Neutrophil (primary cell): ENCODE measurements around the gene ERCC8.
"Not testable (repeated sequence)": the region's sequence is repeated elsewhere in the genome, so short reads cannot be mapped to it uniquely, and the experiment has no call there.

Experiments
- H3K27ac ChIP-seq: fragments of 200-600 bp; sonication (generic); 2 replicates; pipeline ENCODE4 v1.5.1; 2016; ENCODE audit warnings: mild to moderate bottlenecking, moderate library complexity
- H3K27me3 ChIP-seq: fragments of 200-600 bp; sonication (generic); 2 replicates; pipeline ENCODE4 v1.6.0; 2016; ENCODE audit warnings: mild to moderate bottlenecking
- H3K36me3 ChIP-seq: fragments of 200-600 bp; sonication (generic); 2 replicates; pipeline ENCODE4 v1.5.1; 2017
- H3K4me1 ChIP-seq, 2 experiments: fragments of 200-600 bp in 1 of 2; sonication (generic) in 1 of 2; 1 replicate in 1 of 2; 2 replicates in 1 of 2; pipeline versions ENCODE4 v1.5.1 to v1.6.1; 2013 to 2016; ENCODE audit warnings: low read depth in 1 of 2, low read length in 1 of 2, mild to moderate bottlenecking in 1 of 2, moderate library complexity in 1 of 2; ENCODE audit not compliant: control insufficient read depth in 1 of 2, insufficient read depth in 1 of 2
- H3K4me3 ChIP-seq, 2 experiments: fragments of 200-600 bp in 1 of 2; sonication (generic) in 1 of 2; 1 replicate in 1 of 2; 2 replicates in 1 of 2; pipeline ENCODE4 v1.5.1; 2013 to 2016; ENCODE audit warnings: low read depth in 1 of 2, low read length in 1 of 2, mild to moderate bottlenecking in 1 of 2, moderate library complexity in 1 of 2
- H3K9me3 ChIP-seq: fragments of 200-600 bp; sonication (generic); 2 replicates; pipeline ENCODE4 v1.5.1; 2016
- TF ChIP-seq, protein P1 (sequence below): fragments of 200-600 bp; sonication (generic); IDR thresholded peaks from 2 replicates; pipeline ENCODE4 v1.5.1; 2016; ENCODE audit warnings: antibody characterized with exemption

ERCC8 gene

DNA sequence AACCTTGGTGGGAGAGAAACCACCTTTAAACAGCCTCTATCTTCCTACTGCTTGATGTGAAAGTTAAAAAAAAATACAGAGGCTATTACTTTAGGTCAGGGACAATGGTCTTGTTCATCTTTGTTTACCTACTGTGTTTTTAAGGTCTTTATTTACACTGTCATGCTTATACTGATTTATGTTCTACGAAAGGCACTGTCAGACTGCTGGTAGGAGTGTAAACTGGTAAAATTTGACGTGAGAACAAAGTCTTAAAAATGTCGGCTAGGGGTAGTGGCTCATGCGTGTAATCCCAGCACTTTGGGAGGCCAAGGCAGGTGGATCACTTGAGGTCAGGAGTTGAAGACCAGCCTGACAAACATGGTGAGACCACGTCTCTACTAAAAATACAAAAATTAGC lies 58.7 kb downstream of the ERCC8 start:
- H3K27ac ChIP-seq, result no peak overlapping the region
- H3K27me3 ChIP-seq, result no peaks in the 10 kb centered on the region
- no peaks in the 10 kb centered on the region for H3K9me3 ChIP-seq
- no peak overlapping the region for H3K4me3 ChIP-seq
- H3K4me1 ChIP-seq, result no peaks in the 10 kb centered on the region
- H3K36me3 ChIP-seq, result no peaks in the 10 kb centered on the region
- TF ChIP-seq, protein P1, sequence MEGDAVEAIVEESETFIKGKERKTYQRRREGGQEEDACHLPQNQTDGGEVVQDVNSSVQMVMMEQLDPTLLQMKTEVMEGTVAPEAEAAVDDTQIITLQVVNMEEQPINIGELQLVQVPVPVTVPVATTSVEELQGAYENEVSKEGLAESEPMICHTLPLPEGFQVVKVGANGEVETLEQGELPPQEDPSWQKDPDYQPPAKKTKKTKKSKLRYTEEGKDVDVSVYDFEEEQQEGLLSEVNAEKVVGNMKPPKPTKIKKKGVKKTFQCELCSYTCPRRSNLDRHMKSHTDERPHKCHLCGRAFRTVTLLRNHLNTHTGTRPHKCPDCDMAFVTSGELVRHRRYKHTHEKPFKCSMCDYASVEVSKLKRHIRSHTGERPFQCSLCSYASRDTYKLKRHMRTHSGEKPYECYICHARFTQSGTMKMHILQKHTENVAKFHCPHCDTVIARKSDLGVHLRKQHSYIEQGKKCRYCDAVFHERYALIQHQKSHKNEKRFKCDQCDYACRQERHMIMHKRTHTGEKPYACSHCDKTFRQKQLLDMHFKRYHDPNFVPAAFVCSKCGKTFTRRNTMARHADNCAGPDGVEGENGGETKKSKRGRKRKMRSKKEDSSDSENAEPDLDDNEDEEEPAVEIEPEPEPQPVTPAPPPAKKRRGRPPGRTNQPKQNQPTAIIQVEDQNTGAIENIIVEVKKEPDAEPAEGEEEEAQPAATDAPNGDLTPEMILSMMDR, result no peak

DNA sequence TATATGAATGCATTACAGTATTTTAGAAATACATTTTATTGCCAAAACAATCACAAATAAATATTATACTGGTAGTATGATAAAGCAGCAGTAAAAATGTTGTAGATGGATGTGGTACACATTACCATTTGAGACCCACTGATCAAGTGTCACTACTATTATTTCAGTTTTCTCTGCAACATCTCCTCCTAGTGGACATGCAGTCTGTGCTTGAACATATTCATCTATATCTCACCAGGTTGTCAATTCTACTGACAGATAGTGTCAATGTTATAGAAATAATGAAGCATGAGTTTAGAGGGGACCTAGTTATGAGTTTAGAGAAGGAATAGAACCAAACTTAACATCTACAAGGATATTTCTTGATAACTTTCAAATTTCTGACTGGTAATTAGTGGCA lies 61.6 kb downstream of the ERCC8 start:
- Histone ChIP-seq H3K9me3 (no peaks in the 10 kb centered on the region), H3K4me1 (no peaks in the 10 kb centered on the region)
- TF ChIP-seq, protein P1, result no peak

DNA sequence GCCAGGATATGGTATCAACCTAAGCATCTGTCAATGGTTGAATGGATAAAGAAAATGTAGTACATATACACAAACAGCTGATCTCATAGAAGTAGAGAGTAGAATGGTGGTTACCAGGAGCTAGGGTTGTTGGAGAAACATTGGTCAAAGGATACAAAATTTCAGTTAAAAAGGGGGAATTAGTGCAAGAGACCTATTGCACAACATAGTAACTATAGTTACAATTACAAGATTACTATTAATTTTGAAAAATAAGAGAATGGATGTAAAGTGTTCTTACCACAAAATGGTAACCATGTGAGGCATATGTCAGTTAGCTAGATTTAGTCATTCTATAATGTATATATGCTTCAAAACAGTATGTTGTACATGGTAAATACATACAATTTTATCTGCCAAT lies 72.0 kb downstream of the ERCC8 start:
- TF ChIP-seq, protein P1, result no peak
- no peak overlapping the region for H3K27ac ChIP-seq

More for the DNA sequence above, 61.6 kb downstream of the ERCC8 start:
- H3K36me3 ChIP-seq, result no peaks in the 10 kb centered on the region
- no peak overlapping the region for H3K4me3 ChIP-seq
- no peak overlapping the region for H3K27ac ChIP-seq
- H3K27me3 ChIP-seq, result no peaks in the 10 kb centered on the region

DNA sequence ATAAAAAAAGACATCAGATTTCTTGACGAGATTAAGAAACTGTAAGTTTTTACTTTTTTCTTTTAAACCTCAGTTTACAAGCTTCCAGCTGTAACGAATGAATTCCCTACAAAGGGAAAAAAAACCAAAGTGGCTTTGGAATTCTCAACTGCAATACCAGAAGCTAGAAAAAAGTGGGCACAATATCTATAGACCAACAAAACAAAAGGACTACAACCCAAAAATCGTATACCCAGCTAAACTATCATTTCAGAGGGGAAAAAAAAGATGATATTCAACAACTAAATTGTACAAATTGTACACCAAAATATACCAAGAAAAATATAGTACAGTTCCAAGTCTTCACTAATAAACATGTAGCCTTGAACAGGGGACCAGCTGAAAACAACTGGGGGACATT lies 74.0 kb downstream of the ERCC8 start:
- H3K27ac ChIP-seq, result no peak overlapping the region
- no peaks in the 10 kb centered on the region for H3K36me3 ChIP-seq
- no peak overlapping the region for H3K4me3 ChIP-seq
- no peaks in the 10 kb centered on the region for H3K27me3 ChIP-seq
- TF ChIP-seq, protein P1, result no peak
- no peaks in the 10 kb centered on the region for H3K4me1 ChIP-seq
- H3K9me3 ChIP-seq, result no peaks in the 10 kb centered on the region

More for the DNA sequence above, 72.0 kb downstream of the ERCC8 start:
- no peaks in the 10 kb centered on the region for H3K9me3 ChIP-seq
- H3K4me3 ChIP-seq, result no peak overlapping the region
- H3K4me1 ChIP-seq, result no peaks in the 10 kb centered on the region
- H3K27me3 ChIP-seq, result no peaks in the 10 kb centered on the region
- H3K36me3 ChIP-seq, result no peaks in the 10 kb centered on the region

DNA sequence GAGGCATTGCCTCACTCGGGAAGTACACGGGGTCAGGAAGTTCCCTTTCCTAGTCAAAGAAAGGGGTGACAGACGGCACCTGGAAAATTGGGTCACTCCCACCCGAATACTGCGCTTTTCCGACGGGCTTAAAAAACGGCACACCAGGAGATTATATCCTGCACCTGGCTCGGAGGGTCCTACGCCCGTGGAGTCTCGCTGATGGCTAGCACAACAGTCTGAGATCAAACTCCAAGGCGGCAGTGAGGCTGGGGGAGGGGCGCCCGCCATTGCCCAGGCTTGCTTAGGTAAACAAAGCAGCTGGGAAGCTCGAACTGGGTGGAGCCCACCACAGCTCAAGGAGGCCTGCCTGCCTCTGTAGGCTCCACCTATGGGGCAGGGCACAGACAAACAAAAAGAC lies 84.3 kb downstream of the ERCC8 start:
- H3K4me1 ChIP-seq, H3K27me3 ChIP-seq, H3K36me3 ChIP-seq, H3K4me3 ChIP-seq, H3K9me3 ChIP-seq, H3K27ac ChIP-seq: not testable (repeated sequence)

DNA sequence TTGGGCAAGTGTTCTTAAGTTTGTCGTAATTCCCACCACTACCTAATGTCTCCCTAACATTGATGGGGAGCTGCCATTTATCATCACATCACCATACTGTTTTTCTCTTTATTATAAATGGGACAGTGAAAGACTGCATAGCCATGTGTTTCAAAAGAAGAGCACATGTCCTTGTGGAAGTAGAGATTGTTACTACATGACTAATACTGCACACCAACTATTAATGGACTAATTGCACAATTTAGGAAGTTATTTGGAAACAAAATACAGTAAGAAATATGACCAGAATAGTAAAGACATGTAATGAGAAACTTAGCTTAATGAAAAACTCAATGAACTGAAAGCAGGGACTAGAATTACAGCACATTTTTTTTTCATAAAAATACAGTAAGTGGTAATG lies 88.8 kb downstream of the ERCC8 start:
- Histone ChIP-seq H3K36me3 (no peaks in the 10 kb centered on the region), H3K27me3 (peaks cover 3% of the 10 kb centered on the region), H3K9me3 (no peaks in the 10 kb centered on the region), H3K4me1 (no peaks in the 10 kb centered on the region), H3K27ac (no peak overlapping the region), H3K4me3 (no peak overlapping the region)
- TF ChIP-seq, protein P1, result no peak
